Neural crest cell (in vitro differentiated cells): ENCODE data around the gene GPSM3. TPM values are rescaled to one million over a fixed set of nuclear protein-coding genes. Genes with fewer than 3 reads are reported as not detected.
"Not testable (repeated sequence)": the region's sequence is repeated elsewhere in the genome, so short reads cannot be mapped to it uniquely, and the experiment has no call there.

ENCODE experiments used
- DNase-seq: peaks from one replicate; pipeline ENCODE4 v3.0.0; 2021; ENCODE audit warnings: low read depth, mixed read lengths, low spot score
- H3K27ac Mint-ChIP-seq: one replicate; pipeline ENCODE4 v1.8.0; 2021; ENCODE audit warnings: mild to moderate bottlenecking, mixed read lengths; ENCODE audit not compliant: unreplicated experiment
- H3K27me3 Mint-ChIP-seq: 2 replicates; pipeline ENCODE4 v1.8.0; 2021; ENCODE audit warnings: low read depth, mild to moderate bottlenecking, mixed read lengths
- H3K36me3 Mint-ChIP-seq: 2 replicates; pipeline ENCODE4 v1.8.0; 2021; ENCODE audit warnings: low read depth, mild to moderate bottlenecking, mixed read lengths
- H3K4me1 Mint-ChIP-seq: 2 replicates; pipeline ENCODE4 v1.8.0; 2021; ENCODE audit warnings: mixed read lengths
- H3K4me3 Mint-ChIP-seq: one replicate; pipeline ENCODE4 v1.8.0; 2021; ENCODE audit warnings: mild to moderate bottlenecking, mixed read lengths
- H3K9me3 Mint-ChIP-seq: 2 replicates; pipeline ENCODE4 v1.8.0; 2021; ENCODE audit warnings: mixed read lengths
- CTCF ChIP-seq: fragments of 200-600 bp; sonication (generic); conservative IDR thresholded peaks from 2 replicates; pipeline ENCODE4 v1.5.0; 2021; ENCODE audit warnings: antibody characterized with exemption, mild to moderate bottlenecking
- total RNA-seq: library from RNA; stranded (reverse); gene quantifications from 2 replicates; pipeline ENCODE4 v1.2.1, GENCODE V29; 2021

GPSM3 gene
- total RNA-seq, 1 donor from 2014 or later = 7.3 TPM

GRCh38 chr6:32195902-32196681, 3.6 kb upstream of the GPSM3 start:
- DNase-seq = peak; percentile 85
- TF ChIP-seq CTCF = no peak
- Mint-ChIP-seq H3K27me3 (no peaks in the 10 kb centered on the region), H3K27ac (peak overlapping the region; percentile 100), H3K36me3 (no peaks in the 10 kb centered on the region), H3K4me3 (peak overlapping the region; percentile 98), H3K4me1 (peaks cover 53% of the 10 kb centered on the region), H3K9me3 (no peaks in the 10 kb centered on the region)

DNA sequence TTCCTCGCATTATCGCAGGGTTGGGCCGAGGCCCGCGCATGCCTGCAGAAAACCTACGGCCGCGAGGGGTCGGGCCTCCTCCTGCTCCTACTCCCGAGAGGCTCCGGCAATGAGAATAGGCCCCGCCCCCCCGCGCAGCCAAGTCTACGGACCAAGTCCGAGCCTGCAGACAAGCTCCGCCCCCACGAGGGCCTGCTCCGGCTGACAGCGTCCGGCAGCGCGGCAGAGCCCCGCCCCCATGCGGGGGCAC, 3.1 kb upstream of the GPSM3 start:
- Mint-ChIP-seq H3K27ac (peak overlapping the region; percentile 100), H3K4me1 (peaks cover 56% of the 10 kb centered on the region), H3K4me3 (peak overlapping the region; percentile 98), H3K27me3 (no peaks in the 10 kb centered on the region), H3K36me3 (no peaks in the 10 kb centered on the region), H3K9me3 (no peaks in the 10 kb centered on the region)
- peak; percentile 23 for TF ChIP-seq CTCF
- DNase-seq = peak; percentile 100

GRCh38 chr6:32194825-32195651, 2.6 kb upstream of the GPSM3 start:
- H3K4me1 Mint-ChIP-seq = peaks cover 57% of the 10 kb centered on the region
- no peaks in the 10 kb centered on the region for H3K9me3 Mint-ChIP-seq
- peak; percentile 66 for TF ChIP-seq CTCF
- peak overlapping the region; percentile 98 for H3K27ac Mint-ChIP-seq
- peak overlapping the region; percentile 98 for H3K4me3 Mint-ChIP-seq
- no peaks in the 10 kb centered on the region for H3K27me3 Mint-ChIP-seq
- DNase-seq = peak; percentile 31
- H3K36me3 Mint-ChIP-seq = no peaks in the 10 kb centered on the region

DNA sequence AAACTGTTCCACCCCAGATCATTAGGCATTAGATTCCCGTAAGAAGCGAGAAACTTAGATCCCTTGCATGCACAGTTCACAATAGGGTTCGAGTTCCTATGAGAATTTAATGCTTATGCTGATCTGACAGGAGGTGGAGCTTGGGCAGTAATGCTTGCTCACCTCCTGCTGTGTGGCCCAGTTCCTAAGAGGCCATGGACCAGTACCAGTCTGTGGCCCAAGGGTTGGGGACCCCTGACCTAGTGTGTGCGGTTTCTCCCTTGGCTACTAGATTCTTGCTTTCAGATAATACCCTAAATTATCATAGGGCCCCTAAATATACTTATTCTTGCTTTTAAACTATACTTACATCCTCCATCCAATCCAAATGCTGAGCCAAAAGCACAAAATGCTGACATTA, 1.9 kb upstream of the GPSM3 start:
- no peak overlapping the region for H3K27ac Mint-ChIP-seq
- peak overlapping the region; percentile 98 for H3K4me3 Mint-ChIP-seq
- no peaks in the 10 kb centered on the region for H3K9me3 Mint-ChIP-seq
- peaks cover 54% of the 10 kb centered on the region for H3K4me1 Mint-ChIP-seq
- H3K27me3 Mint-ChIP-seq = no peaks in the 10 kb centered on the region
- no peak for DNase-seq
- TF ChIP-seq CTCF = no peak
- H3K36me3 Mint-ChIP-seq = no peaks in the 10 kb centered on the region

DNA sequence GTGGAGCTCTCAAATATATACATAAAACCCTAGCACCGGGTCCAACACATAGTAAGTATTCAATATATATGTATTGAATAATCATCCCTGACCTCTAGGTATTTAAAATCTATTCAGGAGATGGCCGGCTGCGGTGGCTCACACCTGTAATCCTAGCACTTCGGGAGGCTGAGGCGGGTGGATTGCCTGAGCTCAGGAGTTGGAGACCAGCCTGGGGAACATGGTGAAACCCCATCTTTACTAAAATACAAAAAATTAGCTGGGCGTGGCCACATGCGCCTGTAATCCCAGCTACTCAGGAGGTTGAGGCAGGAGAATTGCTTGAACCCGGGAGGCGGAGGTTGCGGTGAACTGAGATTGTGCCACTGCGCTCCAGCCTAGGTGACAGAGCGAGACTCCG, 653 bp upstream of the GPSM3 start:
- DNase-seq, H3K36me3 Mint-ChIP-seq, H3K9me3 Mint-ChIP-seq, H3K27me3 Mint-ChIP-seq: not testable (repeated sequence)
- Mint-ChIP-seq H3K27ac (peak overlapping the region; percentile 43), H3K4me1 (peaks cover 66% of the 10 kb centered on the region), H3K4me3 (peak overlapping the region; percentile 78)
